T follicular helper cell (primary cell): Measurements from ENCODE around the gene RAPGEFL1.
A peak's percentile ranks its signal among the peaks of the same experiment; 100 is the strongest.
"Not testable (repeated sequence)": the region's sequence is repeated elsewhere in the genome, so short reads cannot be mapped to it uniquely, and the experiment has no call there.

Experiments
- DNase-seq: peaks from one replicate; pipeline ENCODE4 v3.0.0-alpha.2; 2020; ENCODE audit warnings: low read depth

RAPGEFL1 gene

GRCh38 chr17:40209404-40210093 is 32.3 kb downstream of the RAPGEFL1 start:
- no peak for DNase-seq

GRCh38 chr17:40213914-40214313 is 36.6 kb downstream of the RAPGEFL1 start:
- not testable (repeated sequence) for DNase-seq

DNA sequence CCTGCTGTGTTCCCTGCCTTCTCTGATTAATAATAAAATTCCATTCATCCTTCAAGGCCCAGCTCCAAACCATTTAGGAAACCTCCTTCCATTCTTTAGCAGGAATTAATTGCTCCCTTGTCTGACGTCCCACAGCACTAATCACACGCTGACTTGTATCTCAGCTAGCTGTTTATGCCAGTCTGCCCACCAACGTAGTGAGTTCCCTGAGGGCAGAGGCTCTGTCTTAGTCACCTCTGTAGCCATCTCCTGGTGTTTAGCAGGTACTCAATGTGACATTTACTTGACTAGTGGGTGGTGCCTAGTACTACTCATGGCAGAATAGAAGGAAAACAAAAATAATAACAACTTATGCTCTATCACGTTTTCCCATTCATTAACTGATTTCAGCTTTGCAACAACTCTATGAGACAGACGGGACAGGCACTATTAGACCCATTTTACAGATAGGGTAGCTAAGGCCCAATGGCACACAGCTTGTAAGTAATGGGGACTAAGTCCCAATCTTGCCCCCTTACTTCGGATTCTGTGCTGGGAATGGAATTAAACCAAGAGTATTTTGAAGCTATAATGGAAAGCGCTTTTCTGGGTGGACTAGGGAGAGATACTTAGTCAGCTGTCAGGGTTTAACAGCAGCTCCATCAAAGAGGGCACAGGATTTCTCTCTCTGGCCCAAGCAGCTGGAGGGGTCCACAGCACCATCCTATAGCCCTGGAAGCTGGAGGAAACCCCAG is 40.9 kb downstream of the RAPGEFL1 start:
- DNase-seq, result no peak

DNA sequence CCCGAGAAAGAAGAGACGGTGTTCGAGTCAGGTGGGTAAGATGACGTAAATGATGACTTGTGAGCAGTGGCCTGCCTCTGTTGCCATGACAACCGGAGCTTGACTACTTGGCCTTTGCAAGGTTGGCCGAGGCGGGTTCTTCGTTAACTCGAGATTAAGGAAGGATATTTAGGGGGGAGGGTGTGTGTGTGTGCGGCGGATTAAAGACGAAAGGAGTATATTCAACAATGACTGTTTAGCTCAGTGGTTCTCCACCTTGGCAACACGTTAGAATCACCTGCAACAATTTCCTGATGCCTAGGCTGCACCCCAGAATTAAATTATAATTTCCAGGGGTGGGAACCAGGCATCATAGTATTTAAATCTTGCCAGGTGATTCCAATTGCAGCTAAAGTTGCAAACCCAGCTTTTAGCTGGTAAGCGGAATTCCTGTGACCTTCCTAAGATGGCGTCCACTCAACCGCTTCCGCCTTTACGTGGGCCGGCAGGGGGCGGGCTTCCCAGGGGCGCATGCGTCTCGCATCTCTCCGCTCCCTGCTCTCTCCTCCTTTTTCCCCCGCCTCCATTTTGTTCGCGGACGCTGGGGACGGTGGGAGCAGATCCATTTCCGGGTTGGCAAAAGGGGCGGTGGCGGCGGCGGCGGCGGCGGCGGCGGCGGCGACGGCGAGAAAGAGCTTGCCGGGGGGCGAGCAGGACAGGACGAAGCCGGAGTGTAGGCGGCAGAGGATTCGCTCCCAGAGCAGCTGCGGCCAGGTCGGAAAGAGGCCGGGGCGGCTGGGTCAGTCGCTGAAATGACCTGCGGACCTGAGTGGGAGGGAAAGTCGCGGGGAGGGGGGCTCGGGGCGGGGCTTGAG is 41.7 kb downstream of the RAPGEFL1 start, which contains the start of gene WIPF2:
TSS of gene WIPF2 (plus strand) at position 565 of the 854 bp plus-strand sequence. CDS start 37,156 bp downstream, outside the sequence.
- DNase-seq, result peak; percentile 94

DNA sequence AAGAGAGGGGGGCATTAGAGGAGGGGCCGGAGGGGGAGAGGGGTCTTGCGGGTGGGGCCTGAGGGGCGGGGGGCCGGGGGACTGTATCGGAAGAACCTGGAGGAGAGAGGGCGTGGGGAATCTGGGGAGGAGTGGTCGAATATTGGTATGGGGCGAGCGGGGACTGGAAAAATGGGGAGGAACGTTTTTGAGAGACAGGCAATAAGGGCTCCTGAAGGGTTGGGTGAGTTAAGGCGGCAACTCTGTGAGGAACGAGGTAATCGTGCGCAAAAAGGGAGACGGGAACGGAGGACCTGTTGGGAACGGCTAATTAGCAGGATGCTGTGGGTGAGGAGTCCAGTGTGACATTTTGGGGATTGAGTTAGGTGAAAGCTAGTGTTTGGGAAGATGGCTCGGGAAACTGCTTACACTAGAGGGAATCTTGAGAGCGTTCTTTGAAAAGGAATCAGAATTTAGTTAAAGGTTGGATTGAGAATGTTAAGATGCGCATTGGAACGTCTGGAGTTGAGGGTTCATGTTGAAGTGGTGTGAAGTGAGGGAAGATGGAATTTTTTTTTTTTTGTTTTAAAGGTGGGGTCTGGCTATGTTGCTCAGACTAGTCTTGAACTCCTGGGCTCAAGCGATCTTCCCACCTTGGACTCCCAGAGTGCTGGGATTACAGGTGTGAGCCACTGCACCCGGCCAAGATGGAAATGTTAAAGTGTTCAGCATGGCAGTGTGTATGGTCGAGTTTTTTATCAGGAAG is 42.5 kb downstream of the RAPGEFL1 start:
- peak; percentile 6 for DNase-seq

DNA sequence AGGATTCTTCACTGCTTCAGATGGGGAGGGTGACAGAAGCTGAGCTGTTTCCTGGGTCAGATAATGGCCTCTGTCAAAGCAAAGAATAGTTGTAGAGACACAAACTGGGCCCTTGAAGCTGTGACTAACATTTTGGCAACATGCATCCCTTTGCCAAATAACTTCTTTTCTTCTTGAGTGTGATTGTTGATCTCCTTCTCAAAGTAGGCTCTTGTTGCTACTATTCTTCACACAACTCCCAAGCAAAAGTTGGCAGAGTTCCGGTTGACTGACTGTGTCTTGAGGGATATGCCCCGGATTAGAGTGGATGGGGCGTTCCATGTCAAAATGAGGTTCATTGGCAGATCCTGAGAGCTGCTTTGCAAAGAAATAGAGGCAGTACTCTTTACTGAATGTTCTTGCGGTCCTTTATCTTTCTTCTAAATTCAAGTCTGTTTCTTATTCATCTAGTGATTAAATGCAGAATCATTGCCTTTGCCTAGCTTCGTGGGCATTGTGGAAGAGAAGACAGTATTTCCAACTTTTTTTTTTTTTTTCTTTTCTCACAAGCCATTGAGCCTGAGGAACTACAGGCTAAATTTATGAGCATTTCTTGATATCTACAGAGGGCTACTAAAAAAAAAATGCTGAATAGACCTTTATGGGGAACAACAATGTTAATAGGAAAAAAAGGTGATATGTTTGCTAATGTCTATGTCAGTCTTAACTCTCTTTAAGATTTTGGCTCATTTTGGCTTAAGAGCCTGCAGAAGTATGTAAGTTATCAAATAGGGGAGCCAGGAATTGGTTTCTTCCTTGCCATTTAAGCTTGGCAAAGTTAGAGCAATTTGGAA is 47.7 kb downstream of the RAPGEFL1 start:
- DNase-seq, result no peak

DNA sequence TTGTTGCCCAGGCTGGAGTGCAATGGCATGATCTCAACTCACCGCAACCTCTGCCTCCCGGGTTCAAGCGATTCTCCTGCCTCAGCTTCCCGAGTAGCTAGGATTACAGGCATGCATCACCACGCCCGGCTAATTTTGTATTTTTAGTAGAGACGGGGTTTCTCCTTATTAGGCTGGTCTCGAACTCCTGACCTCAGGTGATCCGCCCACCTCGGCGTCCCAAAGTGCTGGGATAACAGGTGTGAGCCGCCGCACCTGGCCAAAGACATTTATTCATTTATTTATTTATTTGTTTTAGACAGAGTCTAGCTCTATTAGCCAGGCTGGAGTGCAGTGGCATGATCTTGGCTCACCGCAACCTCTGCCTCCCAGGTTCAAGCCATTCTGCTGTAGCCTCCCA is 51.9 kb downstream of the RAPGEFL1 start:
- DNase-seq, result not testable (repeated sequence)

GRCh38 chr17:40230670-40231069 is 53.4 kb downstream of the RAPGEFL1 start:
- no peak for DNase-seq

- DNase-seq, result not testable (repeated sequence)
Observed at GRCh38 chr17:40231928-40232327, 54.7 kb downstream of the RAPGEFL1 start.

GRCh38 chr17:40241252-40241834 is 64.1 kb downstream of the RAPGEFL1 start:
- DNase-seq, result no peak

GRCh38 chr17:40242774-40243173 is 65.5 kb downstream of the RAPGEFL1 start:
- DNase-seq, result no peak

- DNase-seq, result no peak
Observed at GRCh38 chr17:40243761-40244160, 66.5 kb downstream of the RAPGEFL1 start.

DNA sequence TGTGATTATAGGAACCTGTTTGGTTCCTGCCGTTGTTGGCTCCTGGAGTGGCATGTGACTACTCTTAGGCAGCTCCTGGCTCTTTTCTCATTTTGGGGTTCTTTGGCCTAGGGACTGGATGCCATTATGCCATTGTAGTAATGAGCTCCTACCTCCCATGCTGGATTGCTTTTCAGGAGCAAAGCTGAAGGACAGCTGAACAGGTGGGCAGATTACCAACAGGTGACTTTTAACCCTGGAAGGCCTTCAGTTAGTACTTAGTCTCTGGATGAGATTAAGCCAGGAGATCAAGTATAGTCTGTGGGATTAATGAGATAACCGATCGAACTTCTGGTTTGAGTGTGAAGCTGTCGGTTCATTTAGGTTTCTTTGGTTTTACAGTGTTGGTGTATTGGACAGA is 67.0 kb downstream of the RAPGEFL1 start:
- DNase-seq, result no peak
